Bronchial epithelial cell (primary cell): Measurements from ENCODE around the gene COL26A1. TPM values are rescaled to one million over a fixed set of nuclear protein-coding genes. Genes with fewer than 3 reads are reported as not detected.

ENCODE experiments used
- DNase-seq: peaks from one replicate; pipeline ENCODE4 v3.0.0-alpha.2; 2010; ENCODE audit warnings: low read depth
- FAIRE-seq: peaks from 2 replicates; lab custom pipeline; 2011; peaks lifted over from hg19 to GRCh38; lab: Jason Lieb, UNC
- H3K27me3 ChIP-seq: 2 replicates; pipeline ENCODE4 v1.5.1; 2011; ENCODE audit warnings: low read length; ENCODE audit not compliant: control insufficient read depth, insufficient read depth
- H3K36me3 ChIP-seq: 2 replicates; pipeline ENCODE4 v1.5.1; 2011; ENCODE audit warnings: low read length; ENCODE audit not compliant: control insufficient read depth, insufficient read depth
- H3K4me3 ChIP-seq: 2 replicates; pipeline ENCODE4 v1.5.1; 2011; ENCODE audit warnings: mild to moderate bottlenecking, low read depth, low read length, control low read depth
- CTCF ChIP-seq: IDR thresholded peaks from 2 replicates; pipeline ENCODE4 v1.5.1; 2011; ENCODE audit warnings: mild to moderate bottlenecking, moderate library complexity, low read length, control low read depth, inconsistent platforms; ENCODE audit not compliant: insufficient read depth, severe bottlenecking
- total RNA-seq: library from RNA; depleted of rRNA; stranded (reverse); fragments of >200 nt; gene quantifications from 2 replicates; pipeline ENCODE4 v1.2.1, GENCODE V29; 2014

Gene COL26A1
- total RNA-seq, 1 donor from 2014 or later = not detected

DNA sequence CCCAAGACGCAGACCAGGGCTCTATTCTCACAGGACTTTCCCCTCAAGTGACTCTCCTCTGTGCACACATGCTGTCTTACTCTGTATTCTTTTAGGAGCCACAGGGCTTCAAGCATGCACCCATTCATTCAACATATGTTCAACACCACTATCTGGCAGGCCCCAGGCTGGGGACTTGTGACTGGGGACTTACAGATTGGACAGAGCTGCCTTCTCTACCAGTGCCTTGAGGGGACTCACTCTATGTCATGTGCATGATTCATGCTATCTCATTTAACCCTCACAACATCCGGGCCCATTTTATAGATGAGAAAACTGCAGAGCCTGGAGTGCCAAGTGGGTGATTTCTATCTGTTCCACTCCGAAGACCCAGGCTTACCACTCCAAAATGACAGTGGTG, 232.1 kb downstream of the COL26A1 start:
- Histone ChIP-seq H3K36me3 (no peaks in the 10 kb centered on the region), H3K4me3 (no peak overlapping the region), H3K27me3 (no peaks in the 10 kb centered on the region)
- no peak for TF ChIP-seq CTCF
- FAIRE-seq (no peak), DNase-seq (no peak)

DNA sequence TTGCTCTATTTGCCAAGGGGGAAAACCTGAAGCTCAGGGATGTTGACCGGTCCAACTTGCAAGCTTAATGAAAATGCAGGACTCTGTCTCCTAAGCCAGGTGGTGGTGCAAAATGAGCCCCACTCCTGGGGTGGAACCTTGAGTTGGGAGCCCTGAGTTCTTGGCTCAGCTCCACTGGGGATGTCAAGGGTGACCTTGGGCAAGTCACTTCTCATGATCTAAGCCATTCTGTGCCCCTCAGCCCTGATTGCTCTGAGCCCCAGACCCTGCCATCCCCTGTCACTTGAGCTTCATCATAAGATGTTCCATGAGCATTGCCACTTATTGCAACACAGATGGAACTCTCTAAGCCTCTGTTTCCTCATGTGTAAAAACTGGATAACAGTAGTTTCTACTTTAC, 232.6 kb downstream of the COL26A1 start:
- no peak for FAIRE-seq

DNA sequence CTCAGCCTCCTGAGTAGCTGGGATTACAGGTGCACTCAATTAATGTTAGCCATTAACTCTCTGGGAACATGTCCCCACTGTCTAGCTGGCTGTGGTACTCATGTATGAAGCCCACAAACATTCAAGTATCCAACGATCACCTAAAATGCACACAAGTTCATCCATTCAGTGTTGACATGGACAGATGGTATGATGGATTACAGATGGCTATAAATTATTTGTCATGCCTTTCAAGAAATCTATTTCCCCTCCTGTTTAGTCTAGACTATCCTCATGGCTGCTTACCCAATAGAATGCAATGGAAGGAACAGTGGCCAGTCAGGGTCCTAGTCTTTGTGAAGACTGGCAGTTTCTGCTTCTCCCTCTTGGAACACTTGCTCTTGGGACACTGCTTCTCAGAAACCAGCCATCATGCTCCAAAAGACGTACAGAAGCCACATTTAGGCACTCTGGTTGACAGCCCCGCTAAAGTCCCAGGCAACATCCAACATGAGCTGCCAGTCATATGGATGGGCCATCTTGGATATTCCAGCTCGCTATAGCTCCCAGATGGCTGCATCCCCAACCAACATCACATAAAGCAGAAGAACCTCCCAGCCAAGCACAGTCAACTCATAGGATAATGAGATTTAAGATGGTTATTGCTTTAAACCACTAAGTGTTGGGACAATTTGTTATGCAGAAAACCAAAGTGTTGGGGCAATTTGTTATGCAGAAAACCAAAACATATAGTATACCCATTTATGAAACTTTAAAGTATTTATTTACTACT, 233.3 kb downstream of the COL26A1 start:
- FAIRE-seq = no peak

More for the DNA sequence above, 232.6 kb downstream of the COL26A1 start:
- no peak for TF ChIP-seq CTCF
- no peaks in the 10 kb centered on the region for H3K27me3 ChIP-seq
- no peak for DNase-seq
- H3K36me3 ChIP-seq = no peaks in the 10 kb centered on the region
- H3K4me3 ChIP-seq = no peak overlapping the region

GRCh38 chr7:101596898-101597297, 234.2 kb downstream of the COL26A1 start:
- H3K4me3 ChIP-seq = no peak overlapping the region
- no peak for DNase-seq
- no peaks in the 10 kb centered on the region for H3K27me3 ChIP-seq
- no peak for TF ChIP-seq CTCF
- no peak for FAIRE-seq
- no peaks in the 10 kb centered on the region for H3K36me3 ChIP-seq

More for the DNA sequence above, 233.3 kb downstream of the COL26A1 start:
- H3K4me3 ChIP-seq = no peak overlapping the region
- DNase-seq = no peak
- H3K27me3 ChIP-seq = no peaks in the 10 kb centered on the region
- no peaks in the 10 kb centered on the region for H3K36me3 ChIP-seq
- no peak for TF ChIP-seq CTCF

DNA sequence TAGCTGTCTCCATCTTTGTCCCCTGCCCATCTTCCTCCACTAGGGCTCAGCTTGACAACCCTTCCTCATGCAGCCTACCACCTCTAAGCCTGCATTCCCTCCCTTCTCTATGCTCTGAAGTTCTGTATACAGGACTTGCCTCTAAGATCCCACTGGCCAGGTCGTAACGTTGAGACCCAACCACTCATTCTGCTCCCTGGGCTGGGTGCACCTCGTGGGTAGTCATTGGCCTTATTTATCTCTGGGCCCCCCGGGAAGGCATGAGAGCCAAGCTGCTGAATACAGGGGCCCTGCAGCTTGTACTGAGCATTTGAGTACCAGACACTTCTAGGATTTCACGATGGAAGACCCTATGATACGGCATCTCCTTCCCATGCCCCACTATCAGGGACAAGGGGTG, 235.3 kb downstream of the COL26A1 start:
- Histone ChIP-seq H3K36me3 (no peaks in the 10 kb centered on the region), H3K4me3 (no peak overlapping the region), H3K27me3 (no peaks in the 10 kb centered on the region)
- FAIRE-seq (no peak), DNase-seq (no peak)
- no peak for TF ChIP-seq CTCF
